GM12874 (cell line): ENCODE data around the gene HOXC5.

ENCODE experiments used
- TF ChIP-seq, protein P1 (sequence below): IDR thresholded peaks from 2 replicates; pipeline ENCODE4 v1.5.1; 2011; ENCODE audit warnings: low read depth, mild to moderate bottlenecking, control low read depth, low read length, moderate library complexity; ENCODE audit not compliant: insufficient read depth

Gene HOXC5

DNA sequence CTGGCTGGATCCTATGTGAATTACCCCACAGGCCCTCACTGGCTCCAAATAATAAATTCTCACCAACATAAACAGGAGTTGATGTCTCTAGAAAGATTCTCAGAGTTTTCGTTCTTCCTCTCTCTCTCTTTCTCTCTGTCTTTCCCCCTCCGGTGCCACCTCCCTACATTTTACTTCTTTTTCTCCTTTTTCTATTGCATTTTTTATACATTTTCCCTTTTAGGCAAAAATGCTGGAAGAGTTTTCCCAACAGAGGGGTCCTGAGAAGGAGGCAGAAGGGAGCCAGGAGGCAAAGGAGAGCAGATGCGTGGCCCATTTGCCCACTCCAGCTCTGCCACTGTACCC, 5.4 kb upstream of the HOXC5 start:
- TF ChIP-seq, protein P1, sequence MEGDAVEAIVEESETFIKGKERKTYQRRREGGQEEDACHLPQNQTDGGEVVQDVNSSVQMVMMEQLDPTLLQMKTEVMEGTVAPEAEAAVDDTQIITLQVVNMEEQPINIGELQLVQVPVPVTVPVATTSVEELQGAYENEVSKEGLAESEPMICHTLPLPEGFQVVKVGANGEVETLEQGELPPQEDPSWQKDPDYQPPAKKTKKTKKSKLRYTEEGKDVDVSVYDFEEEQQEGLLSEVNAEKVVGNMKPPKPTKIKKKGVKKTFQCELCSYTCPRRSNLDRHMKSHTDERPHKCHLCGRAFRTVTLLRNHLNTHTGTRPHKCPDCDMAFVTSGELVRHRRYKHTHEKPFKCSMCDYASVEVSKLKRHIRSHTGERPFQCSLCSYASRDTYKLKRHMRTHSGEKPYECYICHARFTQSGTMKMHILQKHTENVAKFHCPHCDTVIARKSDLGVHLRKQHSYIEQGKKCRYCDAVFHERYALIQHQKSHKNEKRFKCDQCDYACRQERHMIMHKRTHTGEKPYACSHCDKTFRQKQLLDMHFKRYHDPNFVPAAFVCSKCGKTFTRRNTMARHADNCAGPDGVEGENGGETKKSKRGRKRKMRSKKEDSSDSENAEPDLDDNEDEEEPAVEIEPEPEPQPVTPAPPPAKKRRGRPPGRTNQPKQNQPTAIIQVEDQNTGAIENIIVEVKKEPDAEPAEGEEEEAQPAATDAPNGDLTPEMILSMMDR: no peak

DNA sequence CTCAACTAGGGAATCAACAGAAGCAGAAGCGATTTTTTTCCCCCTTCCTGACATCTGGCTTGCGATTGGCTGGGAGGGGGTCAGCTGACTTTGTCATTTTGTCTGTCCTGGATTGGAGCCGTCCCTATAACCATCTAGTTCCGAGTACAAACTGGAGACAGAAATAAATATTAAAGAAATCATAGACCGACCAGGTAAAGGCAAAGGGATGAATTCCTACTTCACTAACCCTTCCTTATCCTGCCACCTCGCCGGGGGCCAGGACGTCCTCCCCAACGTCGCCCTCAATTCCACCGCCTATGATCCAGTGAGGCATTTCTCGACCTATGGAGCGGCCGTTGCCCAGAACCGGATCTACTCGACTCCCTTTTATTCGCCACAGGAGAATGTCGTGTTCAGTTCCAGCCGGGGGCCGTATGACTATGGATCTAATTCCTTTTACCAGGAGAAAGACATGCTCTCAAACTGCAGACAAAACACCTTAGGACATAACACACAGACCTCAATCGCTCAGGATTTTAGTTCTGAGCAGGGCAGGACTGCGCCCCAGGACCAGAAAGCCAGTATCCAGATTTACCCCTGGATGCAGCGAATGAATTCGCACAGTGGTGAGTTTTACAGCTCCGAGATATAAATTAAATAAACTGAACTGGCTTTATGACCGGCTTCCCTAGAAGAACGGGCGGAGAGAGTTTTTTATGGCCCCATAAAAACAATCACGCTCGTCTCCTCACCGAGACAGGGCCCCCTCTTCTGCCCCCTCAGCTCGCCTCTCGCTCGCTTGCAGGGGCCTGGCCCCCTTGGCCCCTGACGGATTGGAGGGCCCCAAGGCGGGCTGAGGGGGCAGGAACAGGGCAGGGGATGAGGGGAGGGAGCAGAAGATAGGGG, 4.3 kb upstream of the HOXC5 start, which contains the start of gene HOXC6:
TSS of gene HOXC6 (plus strand) at position 127 of the 888 bp plus-strand sequence. CDS start at position 209, 82 bp downstream.
- TF ChIP-seq, protein P1: no peak

DNA sequence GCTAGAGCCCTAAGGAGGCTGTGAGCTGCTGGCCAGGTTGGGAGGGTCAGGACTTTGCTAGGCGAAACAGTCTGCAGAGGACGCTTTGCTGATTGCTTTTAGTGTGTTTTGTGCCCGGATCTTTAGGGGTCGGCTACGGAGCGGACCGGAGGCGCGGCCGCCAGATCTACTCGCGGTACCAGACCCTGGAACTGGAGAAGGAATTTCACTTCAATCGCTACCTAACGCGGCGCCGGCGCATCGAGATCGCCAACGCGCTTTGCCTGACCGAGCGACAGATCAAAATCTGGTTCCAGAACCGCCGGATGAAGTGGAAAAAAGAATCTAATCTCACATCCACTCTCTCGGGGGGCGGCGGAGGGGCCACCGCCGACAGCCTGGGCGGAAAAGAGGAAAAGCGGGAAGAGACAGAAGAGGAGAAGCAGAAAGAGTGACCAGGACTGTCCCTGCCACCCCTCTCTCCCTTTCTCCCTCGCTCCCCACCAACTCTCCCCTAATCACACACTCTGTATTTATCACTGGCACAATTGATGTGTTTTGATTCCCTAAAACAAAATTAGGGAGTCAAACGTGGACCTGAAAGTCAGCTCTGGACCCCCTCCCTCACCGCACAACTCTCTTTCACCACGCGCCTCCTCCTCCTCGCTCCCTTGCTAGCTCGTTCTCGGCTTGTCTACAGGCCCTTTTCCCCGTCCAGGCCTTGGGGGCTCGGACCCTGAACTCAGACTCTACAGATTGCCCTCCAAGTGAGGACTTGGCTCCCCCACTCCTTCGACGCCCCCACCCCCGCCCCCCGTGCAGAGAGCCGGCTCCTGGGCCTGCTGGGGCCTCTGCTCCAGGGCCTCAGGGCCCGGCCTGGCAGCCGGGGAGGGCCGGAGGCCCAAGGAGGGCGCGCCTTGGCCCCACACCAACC, 3.1 kb upstream of the HOXC5 start:
- TF ChIP-seq, protein P1: no peak

DNA sequence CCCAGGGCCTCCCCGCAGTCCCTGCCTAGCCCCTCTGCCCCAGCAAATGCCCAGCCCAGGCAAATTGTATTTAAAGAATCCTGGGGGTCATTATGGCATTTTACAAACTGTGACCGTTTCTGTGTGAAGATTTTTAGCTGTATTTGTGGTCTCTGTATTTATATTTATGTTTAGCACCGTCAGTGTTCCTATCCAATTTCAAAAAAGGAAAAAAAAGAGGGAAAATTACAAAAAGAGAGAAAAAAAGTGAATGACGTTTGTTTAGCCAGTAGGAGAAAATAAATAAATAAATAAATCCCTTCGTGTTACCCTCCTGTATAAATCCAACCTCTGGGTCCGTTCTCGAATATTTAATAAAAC, 2.4 kb upstream of the HOXC5 start:
- TF ChIP-seq, protein P1: no peak

DNA sequence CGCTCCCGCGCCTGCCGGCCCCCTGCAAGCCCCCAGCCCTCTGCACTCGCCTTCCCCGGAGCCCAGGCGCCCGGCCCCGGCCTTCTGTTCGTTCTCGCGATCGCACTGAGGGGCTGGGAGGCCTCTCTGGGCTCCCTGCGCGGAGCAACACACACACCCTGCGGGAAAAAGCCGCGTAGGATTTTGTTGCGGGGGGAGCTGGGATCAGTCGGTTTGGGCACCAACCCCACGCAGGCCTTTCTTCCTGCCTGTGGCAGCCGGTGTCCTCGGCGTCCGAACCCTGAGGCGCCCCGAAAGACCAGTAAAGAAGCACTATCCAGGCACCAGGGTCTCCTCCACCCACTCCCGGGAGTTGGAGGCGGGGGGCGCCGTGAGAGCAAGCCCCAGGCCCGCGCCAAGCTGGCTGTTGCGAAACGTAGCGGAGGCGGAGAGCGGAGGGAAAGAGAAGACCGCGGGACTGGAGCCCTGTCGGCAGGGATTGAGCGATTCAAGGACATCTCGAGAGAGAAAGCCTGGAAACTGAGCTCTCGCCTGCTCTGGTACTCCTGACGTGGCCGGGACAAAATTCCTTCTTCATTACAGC, 1.9 kb upstream of the HOXC5 start:
- TF ChIP-seq, protein P1: no peak

DNA sequence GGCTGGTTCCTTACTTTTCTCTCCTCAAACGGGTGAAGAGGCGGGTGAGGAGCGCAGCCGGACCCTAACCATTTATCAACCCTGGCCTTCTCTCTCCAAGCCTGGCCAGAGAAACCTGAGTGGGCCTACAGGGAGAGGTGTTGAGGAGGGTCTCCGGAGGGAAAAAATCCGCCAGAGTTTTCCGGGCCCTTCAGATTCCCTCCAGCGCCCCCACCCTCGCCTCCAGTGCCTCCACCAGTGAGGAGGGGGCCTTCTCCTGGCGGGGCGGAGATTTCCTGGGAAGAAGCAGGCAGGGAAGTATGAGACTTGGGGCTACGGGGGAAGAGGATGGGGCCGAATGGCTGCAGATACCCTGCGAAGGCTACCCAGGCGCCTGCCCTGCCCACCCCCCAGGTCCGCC, 1.4 kb upstream of the HOXC5 start:
- TF ChIP-seq, protein P1: no peak

DNA sequence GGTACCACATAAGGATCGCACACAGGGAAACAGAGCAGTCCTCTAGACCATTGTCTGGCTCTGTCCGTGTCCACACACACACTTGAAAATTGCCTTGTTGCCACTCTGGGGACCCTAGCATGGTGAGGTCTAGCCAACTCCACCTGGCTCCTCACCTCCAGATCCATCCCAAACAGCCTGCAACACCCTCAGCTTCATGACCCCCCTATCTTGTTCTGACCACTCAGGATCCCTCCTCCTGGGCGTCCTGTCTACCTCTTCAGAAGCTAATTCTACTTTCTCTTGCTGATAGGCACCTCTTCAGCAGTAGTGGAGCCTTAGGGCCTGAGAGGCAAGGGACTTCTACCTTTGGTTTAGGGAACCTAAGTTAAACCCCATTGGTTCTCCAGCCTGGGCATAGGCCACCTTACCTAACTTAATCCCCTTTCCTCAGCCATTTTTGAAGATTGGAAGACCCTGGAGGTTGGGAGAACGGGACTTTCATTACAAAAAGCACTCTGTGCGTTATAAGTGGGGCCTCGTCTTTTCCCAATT, 697 bp upstream of the HOXC5 start:
- TF ChIP-seq, protein P1: no peak
